ENCODE data around the gene TMEM151A.
"Not testable (repeated sequence)": the region's sequence is repeated elsewhere in the genome, so short reads cannot be mapped to it uniquely, and the experiment has no call there.

The TMEM151A gene

DNA sequence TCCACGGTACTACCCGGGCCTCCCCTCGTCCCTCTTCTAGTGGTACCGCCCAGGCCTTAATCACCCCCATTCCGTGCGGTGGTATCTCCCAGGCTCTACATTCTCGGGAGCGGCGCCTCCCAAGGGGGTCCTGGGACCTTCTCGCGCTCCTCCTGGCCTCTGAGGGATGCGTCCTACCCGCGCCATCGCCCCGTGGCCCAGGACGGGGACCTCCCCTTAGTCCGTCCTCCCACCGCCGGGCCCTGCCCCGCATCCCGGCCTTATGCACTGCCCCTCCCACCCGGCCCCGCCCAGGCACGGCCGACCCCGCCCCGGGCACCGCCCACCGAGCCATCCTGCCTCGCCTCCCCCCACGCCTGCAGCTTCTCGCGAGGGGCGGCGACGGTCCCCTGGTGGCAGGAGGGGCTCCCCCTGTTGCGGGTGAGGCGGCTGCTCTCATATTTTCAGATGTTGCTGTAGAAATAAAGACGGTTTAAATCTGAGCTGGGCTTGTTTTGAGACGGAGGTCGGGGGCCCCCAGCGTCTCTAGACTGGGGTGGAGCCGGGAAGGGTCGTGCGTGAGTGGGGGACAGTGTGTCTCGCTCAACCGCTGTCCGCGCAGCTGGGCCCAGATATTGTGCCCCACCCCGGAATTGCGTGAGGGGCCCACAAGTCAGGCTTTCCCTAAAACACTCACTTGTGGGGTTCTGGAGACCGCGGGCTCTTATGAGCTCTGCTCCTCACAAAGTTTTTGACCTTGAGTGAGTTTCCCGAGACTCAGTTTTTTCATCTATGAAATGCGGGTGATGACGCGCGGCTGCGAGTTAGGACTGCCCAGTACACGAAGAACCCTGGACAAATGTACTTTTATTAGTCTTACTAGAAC lies 24.1 kb upstream of the TMEM151A start:
- FAIRE-seq, result no peak

DNA sequence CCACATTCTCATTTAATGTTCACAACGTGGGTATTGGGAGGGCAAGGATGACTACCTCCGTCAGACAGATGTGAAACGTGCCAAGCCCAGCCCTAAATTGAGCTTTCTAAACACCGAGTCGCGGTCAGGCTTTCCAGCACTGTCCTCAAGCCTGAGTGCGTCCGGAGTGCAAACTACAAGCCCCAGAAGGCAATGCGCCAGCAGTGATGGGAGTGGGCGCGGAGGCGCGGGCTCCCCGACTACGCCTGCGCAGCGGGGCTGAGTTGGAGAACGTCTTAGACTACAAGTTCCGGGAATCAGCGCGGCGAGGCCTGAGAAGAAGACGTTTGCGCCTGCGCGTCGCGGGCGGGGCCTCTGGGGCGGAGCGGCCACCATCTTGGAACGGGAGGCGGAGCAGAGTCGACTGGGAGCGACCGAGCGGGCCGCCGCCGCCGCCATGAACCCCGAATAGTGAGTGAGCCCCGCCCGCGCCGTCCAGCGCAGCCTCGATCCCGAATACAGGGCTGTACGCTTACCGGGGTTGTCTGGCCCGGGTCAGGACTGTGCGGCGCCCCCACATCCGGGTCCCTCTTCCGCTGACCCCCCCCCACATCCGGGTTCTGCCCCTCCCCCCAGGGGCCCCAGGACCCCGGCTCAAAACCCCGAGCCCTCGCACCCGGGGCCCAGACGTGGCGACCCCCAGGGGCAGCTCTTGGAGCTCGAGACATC lies 23.3 kb upstream of the TMEM151A start, which contains the start of gene RAB1B:
Gene RAB1B, plus strand, starts transcription at position 396 of the 708 bp plus-strand sequence. Its CDS starts 41 bp downstream, at position 437.
- FAIRE-seq, result peak; percentile 93

DNA sequence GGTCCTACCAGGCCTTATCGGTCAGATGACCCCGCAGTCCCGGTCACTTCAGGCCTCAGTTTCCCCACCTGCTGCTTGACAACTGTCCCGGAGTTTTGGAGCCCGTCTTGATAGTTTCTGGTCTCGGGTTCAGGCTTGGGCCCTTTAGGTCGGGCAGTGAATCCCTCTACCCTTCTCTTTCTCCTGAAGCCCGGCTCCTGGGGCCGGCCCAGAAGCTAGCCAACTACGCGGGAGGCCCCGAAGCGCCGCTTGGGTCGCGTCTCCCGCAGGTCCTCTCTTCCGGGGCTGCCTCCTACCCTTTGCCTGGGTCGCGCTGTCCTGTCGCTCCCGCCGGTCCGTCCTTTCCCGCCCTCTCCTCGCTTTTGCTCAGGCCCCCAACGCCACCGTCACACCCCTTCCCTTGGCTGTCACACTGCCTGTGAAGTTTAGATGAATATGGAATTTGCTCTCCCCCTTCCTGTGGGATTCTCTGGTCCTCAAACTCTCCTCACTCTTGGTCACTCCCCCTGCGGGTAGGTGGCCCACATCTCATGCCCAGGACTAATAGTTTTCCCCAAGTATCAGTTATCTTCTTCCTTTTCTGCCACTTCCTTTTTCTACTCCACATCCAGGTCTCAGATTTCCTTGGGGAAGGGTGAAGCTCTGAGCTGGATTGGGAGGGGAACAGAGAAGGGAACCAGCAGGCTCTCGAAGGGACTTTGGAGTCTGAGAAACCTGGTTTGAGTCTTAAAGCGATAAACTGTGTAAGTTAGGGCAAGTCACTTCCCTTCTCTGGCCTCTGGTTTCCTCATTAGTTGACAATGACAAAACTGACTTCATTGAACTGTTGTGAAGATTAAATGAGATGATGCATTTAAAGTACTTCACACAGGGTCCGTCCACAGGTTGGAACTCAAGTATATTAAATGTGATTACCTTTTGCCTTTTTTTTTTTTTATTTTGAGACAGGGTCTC lies 22.5 kb upstream of the TMEM151A start:
- FAIRE-seq, result no peak

DNA sequence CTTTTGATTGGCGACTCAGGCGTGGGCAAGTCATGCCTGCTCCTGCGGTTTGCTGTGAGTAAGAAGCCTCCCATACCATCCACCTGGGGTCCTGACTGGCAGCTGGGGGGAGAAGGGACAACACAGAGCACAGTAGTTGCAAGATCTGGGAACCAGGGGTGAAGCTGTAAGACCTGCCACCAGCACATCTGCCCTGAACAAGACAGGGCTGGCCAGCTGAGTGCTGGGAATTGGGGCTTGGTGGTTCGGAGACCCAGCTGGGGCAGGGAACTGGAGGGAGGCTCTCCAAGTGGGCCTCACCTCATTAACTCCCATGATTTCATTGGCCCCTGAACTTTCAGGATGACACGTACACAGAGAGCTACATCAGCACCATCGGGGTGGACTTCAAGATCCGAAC lies 19.9 kb upstream of the TMEM151A start:
- no peak for FAIRE-seq

DNA sequence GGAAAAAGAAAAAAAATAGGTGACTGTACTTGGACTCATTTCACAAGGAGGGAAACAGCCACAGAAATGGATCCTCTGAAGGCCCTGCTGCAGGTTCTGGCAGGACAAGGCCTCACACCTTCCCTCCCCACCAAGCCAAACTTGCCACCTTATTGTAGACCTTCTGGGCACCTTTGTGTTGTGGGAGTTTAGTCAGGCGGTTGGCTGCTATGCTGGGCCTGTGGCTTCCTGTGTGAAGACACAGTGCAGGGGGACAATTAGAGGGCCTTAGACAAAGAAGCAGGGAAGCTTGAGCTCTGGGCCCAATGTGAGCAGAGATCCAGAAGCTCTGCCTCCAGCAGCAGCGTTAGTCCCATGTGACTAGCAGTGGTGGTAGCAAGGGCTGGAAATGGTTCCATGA lies 19.1 kb upstream of the TMEM151A start:
- FAIRE-seq, result no peak

- no peak for FAIRE-seq
Measured at GRCh38 chr11:66274219-66274618, 17.5 kb upstream of the TMEM151A start.

GRCh38 chr11:66275396-66275795 lies 16.3 kb upstream of the TMEM151A start:
- no peak for FAIRE-seq

- FAIRE-seq, result no peak
Measured at GRCh38 chr11:66275984-66276612, 15.6 kb upstream of the TMEM151A start.

GRCh38 chr11:66276619-66277018 lies 15.1 kb upstream of the TMEM151A start:
- FAIRE-seq, result not testable (repeated sequence)

GRCh38 chr11:66277064-66277463 lies 14.6 kb upstream of the TMEM151A start:
- FAIRE-seq, result not testable (repeated sequence)

DNA sequence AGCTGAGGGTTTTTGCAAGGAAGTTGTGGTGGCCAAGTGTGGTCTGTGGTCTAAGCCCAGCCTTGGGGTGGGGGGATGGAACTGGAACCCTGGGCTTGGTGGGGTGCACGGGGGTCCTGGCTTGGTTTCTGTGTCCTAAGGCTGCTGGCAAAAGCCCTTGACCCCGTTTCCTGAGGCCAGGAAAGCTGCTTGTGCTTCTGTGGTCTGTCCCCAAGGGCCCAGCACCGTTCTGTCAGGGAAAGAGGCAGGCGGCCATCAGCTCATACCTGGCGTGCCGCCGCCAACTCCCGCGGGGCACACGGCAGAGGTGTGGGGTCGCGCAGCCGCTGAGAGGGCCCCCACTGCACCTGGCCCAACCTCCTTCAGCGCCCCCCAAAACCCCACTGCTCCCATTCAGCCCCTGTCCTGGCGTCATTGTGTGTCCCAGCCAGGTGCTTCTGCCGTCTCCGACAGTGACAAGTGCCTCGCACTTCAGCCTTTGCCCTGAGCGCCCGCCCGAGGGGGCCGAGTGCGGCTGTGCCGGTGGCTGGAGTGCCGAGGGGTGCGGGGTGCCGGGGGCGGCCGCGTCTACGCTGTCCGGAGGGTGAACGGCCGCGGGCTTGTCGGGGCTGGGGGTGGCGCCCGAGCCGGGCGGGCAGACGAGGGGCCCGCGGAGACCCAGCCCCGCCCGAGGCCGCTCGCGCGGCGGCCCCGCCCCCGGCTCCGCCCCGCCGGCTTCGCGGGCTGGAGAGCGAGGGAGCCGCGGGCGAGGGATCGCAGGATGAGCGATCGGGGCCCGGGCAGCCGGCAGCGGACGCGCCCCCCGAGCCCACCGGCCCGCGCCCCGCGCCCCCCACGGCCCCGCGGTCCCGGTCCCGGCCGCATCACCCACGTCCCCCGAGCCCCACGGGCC lies 14.0 kb upstream of the TMEM151A start, which contains the start of gene CNIH2:
Gene CNIH2, plus strand, starts transcription at position 705 of the 892 bp plus-strand sequence. CDS start 282 bp downstream, outside the sequence.
- FAIRE-seq, result no peak

DNA sequence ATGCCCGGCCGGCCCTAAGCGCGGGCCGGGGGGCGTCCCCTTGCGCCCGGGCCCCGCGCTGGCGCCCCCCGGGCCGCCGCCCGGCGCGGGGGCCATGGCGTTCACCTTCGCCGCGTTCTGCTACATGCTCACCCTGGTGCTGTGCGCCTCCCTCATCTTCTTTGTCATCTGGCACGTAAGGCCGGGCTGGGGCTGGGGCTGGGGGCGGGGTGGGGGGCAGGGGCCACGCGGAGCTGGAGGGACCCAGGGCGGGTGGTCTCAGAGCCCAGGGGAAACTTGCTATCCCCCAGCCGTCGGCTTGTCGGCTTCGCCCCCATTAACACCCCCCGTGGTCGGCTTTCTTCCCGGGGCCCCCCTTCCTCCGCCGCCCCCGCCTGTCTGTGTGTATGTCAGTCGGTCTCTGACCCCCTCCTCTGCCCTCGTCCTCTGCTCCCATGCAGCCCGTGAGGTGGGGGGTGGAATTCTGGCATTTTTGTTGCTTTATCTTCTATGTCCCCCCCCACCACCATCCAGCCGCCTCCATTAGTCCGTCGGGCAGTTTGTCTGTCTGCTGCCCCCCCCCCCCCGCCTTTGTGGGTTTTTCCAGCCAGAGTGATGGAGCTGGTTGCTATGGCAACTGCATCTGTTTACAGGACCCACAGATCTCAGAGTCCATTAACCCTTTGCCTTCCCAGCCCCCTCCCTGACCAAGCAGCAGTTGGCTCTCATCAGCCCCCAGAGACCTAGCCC lies 13.2 kb upstream of the TMEM151A start:
- FAIRE-seq, result no peak

- no peak for FAIRE-seq
Measured at GRCh38 chr11:66279092-66279734, 12.5 kb upstream of the TMEM151A start.

- no peak for FAIRE-seq
Measured at GRCh38 chr11:66280428-66280827, 11.3 kb upstream of the TMEM151A start.

- no peak for FAIRE-seq
Measured at GRCh38 chr11:66281001-66281400, 10.7 kb upstream of the TMEM151A start.

DNA sequence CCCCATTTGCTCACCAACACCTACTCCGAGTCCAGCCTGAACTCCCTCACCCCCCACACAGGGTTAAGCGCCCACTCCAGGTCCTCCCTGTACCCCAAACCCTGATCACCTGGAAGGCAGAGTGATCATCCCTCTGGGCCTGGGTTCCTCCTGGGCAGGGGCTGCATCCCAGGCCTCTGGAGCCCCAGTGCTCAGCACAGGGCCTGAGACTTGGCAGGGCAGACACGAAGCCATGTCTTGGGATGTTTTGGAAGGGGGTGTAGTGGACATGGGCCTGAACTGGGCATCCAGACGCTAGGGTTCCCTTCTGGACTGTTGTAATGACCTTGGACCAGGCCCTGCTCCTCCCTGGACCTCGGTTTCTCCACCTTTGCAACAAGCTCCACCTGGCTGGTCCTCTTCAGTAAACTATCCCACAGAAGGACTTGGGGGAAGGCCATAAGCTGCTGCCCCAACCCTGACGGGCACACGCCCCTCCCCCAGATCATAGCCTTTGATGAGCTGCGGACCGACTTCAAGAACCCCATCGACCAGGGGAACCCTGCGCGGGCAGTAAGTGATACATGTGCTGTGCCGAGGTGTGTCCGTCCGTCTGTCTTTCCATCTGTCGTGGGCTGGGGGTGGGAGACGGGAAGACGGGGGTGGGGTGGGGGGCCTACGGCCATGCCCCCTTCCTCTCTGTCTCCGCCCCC lies 9.8 kb upstream of the TMEM151A start:
- FAIRE-seq, result no peak

GRCh38 chr11:66282468-66283455 lies 8.9 kb upstream of the TMEM151A start:
- FAIRE-seq, result no peak

Data from A204.1 (cell line).